ENCODE measurements around the gene FOXRED2.

FOXRED2 gene

DNA sequence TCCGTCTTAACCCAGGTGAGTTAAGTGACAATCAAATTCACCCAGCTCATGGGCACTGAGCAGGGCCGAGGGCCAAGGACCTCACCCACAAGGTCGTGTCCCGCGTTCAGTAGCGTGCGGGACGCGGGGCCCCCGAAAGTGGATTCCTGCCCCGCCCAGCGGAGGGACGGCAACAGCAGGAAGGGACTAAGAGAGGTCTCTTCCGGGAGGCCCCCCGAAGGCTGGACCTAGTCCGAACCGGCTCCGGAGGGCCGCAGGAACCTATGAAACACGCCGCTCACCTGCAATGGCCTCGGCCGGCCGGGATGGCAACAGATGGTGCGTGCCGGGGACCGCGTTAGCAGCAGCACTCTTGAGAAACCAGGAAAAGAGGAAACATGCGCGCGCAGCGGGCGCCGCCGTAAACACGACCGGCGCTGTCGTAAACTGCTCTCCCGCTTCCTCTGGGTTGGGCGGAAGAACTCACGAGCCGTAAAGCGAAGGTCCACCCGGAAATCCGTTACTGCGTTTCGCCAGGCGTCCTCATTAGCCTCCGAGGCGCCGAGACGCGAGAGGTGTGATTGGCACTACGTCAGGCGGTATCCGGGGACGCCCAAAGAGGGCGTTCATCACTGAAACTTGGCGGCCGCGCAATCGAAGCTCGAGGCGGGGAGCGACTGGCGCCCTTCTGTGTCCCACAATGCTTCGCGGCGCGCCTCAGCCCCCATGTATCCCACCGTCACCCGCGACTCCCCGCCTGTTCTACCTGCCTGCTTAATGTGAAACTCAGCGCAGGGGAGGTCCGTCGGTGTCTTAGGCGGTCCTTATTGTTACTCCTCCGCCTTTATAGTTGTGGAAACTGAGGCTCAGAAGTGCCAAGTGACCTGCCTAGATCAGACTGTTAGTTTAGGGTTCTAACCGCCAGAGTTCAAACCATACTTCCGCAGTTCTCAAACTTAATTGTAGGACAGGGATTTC is 22.2 kb upstream of the FOXRED2 start, which contains the start of gene EIF3D:
EIF3D (minus strand) TSS at position 372 of the 957 bp plus-strand sequence. CDS start 3,045 bp downstream, outside the sequence.
- Histone ChIP-seq H2BK5ac (ENCODE audit: low read length) (peak within 1 kb of the TSS; percentile 43), H3K27ac (replicated peaks; ENCODE audit: low read length) (peak within 1 kb of the TSS; percentile 90), H3K23ac (ENCODE audit: low read depth, low read length, poor library complexity) (peak within 1 kb of the TSS; percentile 70), H3K14ac (ENCODE audit: low read length) (no peak within 1 kb of the TSS), H4K91ac (ENCODE audit: low read depth, low read length, poor library complexity) (no peak within 1 kb of the TSS), H3K4ac (ENCODE audit: low read length) (no peak within 1 kb of the TSS), H4K8ac (ENCODE audit: low read depth, low read length) (no peak within 1 kb of the TSS), H3K18ac (ENCODE audit: low read length) (peak within 1 kb of the TSS; percentile 94), H3K79me1 (ENCODE audit: low read depth, low read length) (peaks cover 3% of the 10 kb centered on the region), H3K4me3 (ENCODE audit: low read length in 2 of 2) (peak within 1 kb of the TSS; percentile 87 to 95), H3K9ac (ENCODE audit: low read depth, low read length, poor library complexity) (peak within 1 kb of the TSS; percentile 87), H3K27me3 (ENCODE audit: control insufficient read depth in 3 of 3, insufficient read depth in 3 of 3, low read depth in 1 of 3, low read length in 3 of 3) (no peaks in the 10 kb centered on the region), H2AK5ac (ENCODE audit: low read depth, low read length) (no peak within 1 kb of the TSS), H3K4me1 (ENCODE audit: control insufficient read depth in 2 of 2, insufficient read depth in 1 of 2, low read depth in 1 of 2, low read length in 2 of 2) (peaks cover 1 to 4% of the 10 kb centered on the region in 2 donors), H3K9me3 (replicated peaks in 1 of 2; ENCODE audit: control insufficient read depth in 2 of 2, insufficient read depth in 1 of 2, low read depth in 1 of 2, low read length in 2 of 2) (no peaks in the 10 kb centered on the region), H3K4me2 (ENCODE audit: insufficient read depth, low read length, poor library complexity, severe bottlenecking) (peak within 1 kb of the TSS; percentile 64), H2BK15ac (ENCODE audit: low read length) (no peak within 1 kb of the TSS), H2AFZ (ENCODE audit: low read length) (peak within 1 kb of the TSS; percentile 77), H2BK12ac (ENCODE audit: low read length) (no peak within 1 kb of the TSS), H3K36me3 (replicated peaks in 1 of 2; ENCODE audit: control insufficient read depth in 2 of 2, insufficient read depth in 2 of 2, low read length in 2 of 2) (peaks cover 19 to 32% of the 10 kb centered on the region in 2 donors), H2BK120ac (ENCODE audit: low read depth, low read length) (no peak within 1 kb of the TSS)
- DNase-seq (ENCODE audit: low spot score): peak; percentile 97
- WGBS, 2 donors (ENCODE audit: extremely low coverage in 2 of 2, insufficient read length in 2 of 2, insufficient replicate concordance in 1 of 2): no CpG with 5 or more reads among the region's 82 CpGs

DNA sequence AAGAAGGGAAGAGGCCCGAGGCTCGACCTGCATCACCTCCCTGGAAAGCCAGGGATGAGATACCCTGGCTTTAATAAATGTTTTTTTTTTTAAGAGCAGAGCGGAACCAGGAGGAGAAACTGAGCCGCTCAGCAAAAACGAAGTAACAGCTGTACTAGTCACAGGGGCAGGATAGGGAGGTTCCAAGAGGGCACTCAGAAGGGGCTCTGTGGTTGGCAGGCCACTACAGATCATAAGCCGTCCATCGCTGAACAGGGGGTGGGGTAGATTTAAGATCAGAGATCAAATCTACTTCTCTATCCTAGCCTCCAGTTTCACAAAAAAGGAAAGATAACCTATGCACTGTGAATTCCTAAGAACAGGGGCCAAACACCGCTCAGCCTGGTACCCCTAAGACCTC is 21.5 kb upstream of the FOXRED2 start:
- H3K36me3 ChIP-seq (replicated peaks in 1 of 2; ENCODE audit: control insufficient read depth in 2 of 2, insufficient read depth in 2 of 2, low read length in 2 of 2): peaks cover 25 to 39% of the 10 kb centered on the region in 2 donors
- peaks cover 1 to 4% of the 10 kb centered on the region in 2 donors for H3K4me1 ChIP-seq (ENCODE audit: control insufficient read depth in 2 of 2, insufficient read depth in 1 of 2, low read depth in 1 of 2, low read length in 2 of 2)
- peaks cover 3% of the 10 kb centered on the region for H3K79me1 ChIP-seq (ENCODE audit: low read depth, low read length)
- H3K4me3 ChIP-seq (ENCODE audit: low read length in 2 of 2): peak overlapping the region; percentile 87 to 95
- WGBS, 2 donors (ENCODE audit: extremely low coverage in 2 of 2, insufficient read length in 2 of 2, insufficient replicate concordance in 1 of 2): no CpG with 5 or more reads among the region's 8 CpGs
- H3K4me2 ChIP-seq (ENCODE audit: insufficient read depth, low read length, poor library complexity, severe bottlenecking): peak overlapping the region; percentile 63
- H3K27me3 ChIP-seq (ENCODE audit: control insufficient read depth in 3 of 3, insufficient read depth in 3 of 3, low read depth in 1 of 3, low read length in 3 of 3): no peaks in the 10 kb centered on the region
- H2AK5ac ChIP-seq (ENCODE audit: low read depth, low read length): no peak overlapping the region
- H2BK120ac ChIP-seq (ENCODE audit: low read depth, low read length): no peak overlapping the region
- H3K9me3 ChIP-seq (replicated peaks in 1 of 2; ENCODE audit: control insufficient read depth in 2 of 2, insufficient read depth in 1 of 2, low read depth in 1 of 2, low read length in 2 of 2): no peaks in the 10 kb centered on the region
- H2BK5ac ChIP-seq (ENCODE audit: low read length): no peak overlapping the region
- H2BK12ac ChIP-seq (ENCODE audit: low read length): no peak overlapping the region
- no peak overlapping the region for H3K14ac ChIP-seq (ENCODE audit: low read length)
- no peak overlapping the region for H4K91ac ChIP-seq (ENCODE audit: low read depth, low read length, poor library complexity)
- H3K23ac ChIP-seq (ENCODE audit: low read depth, low read length, poor library complexity): no peak overlapping the region
- H2BK15ac ChIP-seq (ENCODE audit: low read length): no peak overlapping the region
- no peak overlapping the region for H3K18ac ChIP-seq (ENCODE audit: low read length)
- H3K27ac ChIP-seq (replicated peaks; ENCODE audit: low read length): no peak overlapping the region
- H2AFZ ChIP-seq (ENCODE audit: low read length): peak overlapping the region; percentile 77
- no peak for DNase-seq (ENCODE audit: low spot score)
- H3K4ac ChIP-seq (ENCODE audit: low read length): no peak overlapping the region
- peak overlapping the region; percentile 87 for H3K9ac ChIP-seq (ENCODE audit: low read depth, low read length, poor library complexity)
- H4K8ac ChIP-seq (ENCODE audit: low read depth, low read length): no peak overlapping the region

DNA sequence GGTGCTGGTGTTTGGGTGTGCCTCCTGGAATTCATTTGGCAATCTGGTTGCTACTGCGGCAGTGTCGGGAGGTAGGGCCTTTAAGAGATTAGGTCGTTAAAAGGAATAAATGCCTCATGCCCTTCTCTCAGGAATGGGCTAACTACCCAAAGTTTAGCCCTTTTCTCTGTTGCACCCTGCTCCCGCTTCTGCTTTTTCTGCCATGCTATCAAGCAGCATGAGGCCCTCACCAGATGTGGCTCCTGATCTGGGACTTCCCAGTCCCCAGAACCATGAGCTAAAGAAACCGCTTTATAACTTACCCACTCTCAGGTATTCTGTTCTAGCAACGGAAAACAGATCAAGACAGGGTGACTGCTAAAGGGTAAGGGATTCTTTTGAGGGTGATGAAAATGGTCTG is 15.8 kb upstream of the FOXRED2 start:
- Histone ChIP-seq H2AK5ac (ENCODE audit: low read depth, low read length) (no peak overlapping the region), H4K91ac (ENCODE audit: low read depth, low read length, poor library complexity) (no peak overlapping the region), H2BK12ac (ENCODE audit: low read length) (no peak overlapping the region), H4K8ac (ENCODE audit: low read depth, low read length) (no peak overlapping the region), H3K36me3 (replicated peaks in 1 of 2; ENCODE audit: control insufficient read depth in 2 of 2, insufficient read depth in 2 of 2, low read length in 2 of 2) (peaks cover 65 to 95% of the 10 kb centered on the region in 2 donors), H3K9me3 (replicated peaks in 1 of 2; ENCODE audit: control insufficient read depth in 2 of 2, insufficient read depth in 1 of 2, low read depth in 1 of 2, low read length in 2 of 2) (no peaks in the 10 kb centered on the region), H2AFZ (ENCODE audit: low read length) (no peak overlapping the region), H3K23ac (ENCODE audit: low read depth, low read length, poor library complexity) (no peak overlapping the region), H2BK15ac (ENCODE audit: low read length) (no peak overlapping the region), H3K4me1 (ENCODE audit: control insufficient read depth in 2 of 2, insufficient read depth in 1 of 2, low read depth in 1 of 2, low read length in 2 of 2) (no peaks in the 10 kb centered on the region), H3K79me1 (ENCODE audit: low read depth, low read length) (peaks cover 3% of the 10 kb centered on the region), H2BK120ac (ENCODE audit: low read depth, low read length) (no peak overlapping the region), H3K9ac (ENCODE audit: low read depth, low read length, poor library complexity) (no peak overlapping the region), H3K27ac (replicated peaks; ENCODE audit: low read length) (no peak overlapping the region), H3K4ac (ENCODE audit: low read length) (no peak overlapping the region), H3K18ac (ENCODE audit: low read length) (no peak overlapping the region), H3K14ac (ENCODE audit: low read length) (no peak overlapping the region), H3K4me2 (ENCODE audit: insufficient read depth, low read length, poor library complexity, severe bottlenecking) (no peak overlapping the region), H2BK5ac (ENCODE audit: low read length) (no peak overlapping the region), H3K4me3 (ENCODE audit: low read length in 2 of 2) (no peak overlapping the region), H3K27me3 (ENCODE audit: control insufficient read depth in 3 of 3, insufficient read depth in 3 of 3, low read depth in 1 of 3, low read length in 3 of 3) (no peaks in the 10 kb centered on the region)
- WGBS, 2 donors (ENCODE audit: extremely low coverage in 2 of 2, insufficient read length in 2 of 2, insufficient replicate concordance in 1 of 2): no CpG with 5 or more reads among the region's 6 CpGs
- DNase-seq (ENCODE audit: low spot score): no peak

DNA sequence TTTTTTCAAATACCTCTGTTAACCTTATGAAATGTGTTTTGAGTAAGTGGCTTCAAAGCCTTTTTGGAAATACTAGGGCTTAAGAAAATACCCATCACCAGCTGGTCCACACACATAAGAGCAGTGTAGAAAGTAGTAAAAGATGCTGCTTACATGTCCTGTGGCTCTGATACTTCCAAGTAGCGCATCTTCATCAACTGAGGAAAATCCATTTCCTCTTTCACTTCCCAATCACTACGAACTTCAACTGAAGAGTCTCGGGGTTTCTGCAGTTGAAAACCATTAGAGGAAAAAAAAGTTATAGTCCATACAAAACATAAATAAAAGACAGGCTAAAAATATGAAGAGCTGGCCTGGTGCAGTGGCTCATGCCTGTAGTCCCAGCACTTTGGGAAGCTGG is 13.6 kb upstream of the FOXRED2 start:
- H3K14ac ChIP-seq (ENCODE audit: low read length): no peak overlapping the region
- H3K27me3 ChIP-seq (ENCODE audit: control insufficient read depth in 3 of 3, insufficient read depth in 3 of 3, low read depth in 1 of 3, low read length in 3 of 3): no peaks in the 10 kb centered on the region
- no peaks in the 10 kb centered on the region for H3K4me1 ChIP-seq (ENCODE audit: control insufficient read depth in 2 of 2, insufficient read depth in 1 of 2, low read depth in 1 of 2, low read length in 2 of 2)
- no CpG with 5 or more reads among the region's 3 CpGs for WGBS, 2 donors (ENCODE audit: extremely low coverage in 2 of 2, insufficient read length in 2 of 2, insufficient replicate concordance in 1 of 2)
- no peaks in the 10 kb centered on the region for H3K79me1 ChIP-seq (ENCODE audit: low read depth, low read length)
- no peak overlapping the region for H2BK5ac ChIP-seq (ENCODE audit: low read length)
- no peak overlapping the region for H2BK120ac ChIP-seq (ENCODE audit: low read depth, low read length)
- H3K18ac ChIP-seq (ENCODE audit: low read length): no peak overlapping the region
- no peak overlapping the region for H2BK12ac ChIP-seq (ENCODE audit: low read length)
- no peak overlapping the region for H3K4ac ChIP-seq (ENCODE audit: low read length)
- H2AK5ac ChIP-seq (ENCODE audit: low read depth, low read length): no peak overlapping the region
- H3K36me3 ChIP-seq (replicated peaks in 1 of 2; ENCODE audit: control insufficient read depth in 2 of 2, insufficient read depth in 2 of 2, low read length in 2 of 2): peaks cover 72 to 99% of the 10 kb centered on the region in 2 donors
- no peak for DNase-seq (ENCODE audit: low spot score)
- H3K9ac ChIP-seq (ENCODE audit: low read depth, low read length, poor library complexity): no peak overlapping the region
- H3K27ac ChIP-seq (replicated peaks; ENCODE audit: low read length): no peak overlapping the region
- H4K8ac ChIP-seq (ENCODE audit: low read depth, low read length): no peak overlapping the region
- H3K23ac ChIP-seq (ENCODE audit: low read depth, low read length, poor library complexity): no peak overlapping the region
- no peak overlapping the region for H3K4me2 ChIP-seq (ENCODE audit: insufficient read depth, low read length, poor library complexity, severe bottlenecking)
- no peak overlapping the region for H3K4me3 ChIP-seq (ENCODE audit: low read length in 2 of 2)
- H2BK15ac ChIP-seq (ENCODE audit: low read length): no peak overlapping the region
- no peak overlapping the region for H2AFZ ChIP-seq (ENCODE audit: low read length)
- peaks cover 0 to 1% of the 10 kb centered on the region in 2 donors for H3K9me3 ChIP-seq (replicated peaks in 1 of 2; ENCODE audit: control insufficient read depth in 2 of 2, insufficient read depth in 1 of 2, low read depth in 1 of 2, low read length in 2 of 2)
- H4K91ac ChIP-seq (ENCODE audit: low read depth, low read length, poor library complexity): no peak overlapping the region

Data from neuronal stem cell (in vitro differentiated cells).